ENCODE measurements around the gene MCF2L.

The MCF2L gene

GRCh38 chr13:113043931-113044330, 74.9 kb downstream of the MCF2L start:
- DNase-seq (ENCODE audit: low read depth in 1 of 2, low spot score in 1 of 2): no peak
- H3K4me3 ChIP-seq (replicated peaks; ENCODE audit: insufficient read depth, low read length): no peak overlapping the region
- H3K27ac ChIP-seq (replicated peaks): no peak overlapping the region
- no peak for TF ChIP-seq CTCF (IDR thresholded peaks at IDR 0.05; ENCODE audit: insufficient read depth, low read length)
- H3K27me3 ChIP-seq (ENCODE audit: insufficient read depth, poor library complexity, severe bottlenecking): peaks cover 11% of the 10 kb centered on the region

GRCh38 chr13:113044391-113045114, 75.5 kb downstream of the MCF2L start:
- peaks cover 6% of the 10 kb centered on the region for H3K27me3 ChIP-seq (ENCODE audit: insufficient read depth, poor library complexity, severe bottlenecking)
- no peak overlapping the region for H3K4me3 ChIP-seq (replicated peaks; ENCODE audit: insufficient read depth, low read length)
- no peak for DNase-seq (ENCODE audit: low read depth in 1 of 2, low spot score in 1 of 2)
- no peak overlapping the region for H3K27ac ChIP-seq (replicated peaks)
- TF ChIP-seq CTCF (IDR thresholded peaks at IDR 0.05; ENCODE audit: insufficient read depth, low read length) (no peak), REST (IDR thresholded peaks at IDR 0.05; ENCODE audit: insufficient replicate concordance, low read depth) (no peak), GABPA (IDR thresholded peaks at IDR 0.05; ENCODE audit: low read depth) (no peak), POLR2AphosphoS5 (IDR thresholded peaks at IDR 0.05; ENCODE audit: low read depth) (no peak), SPI1 (IDR thresholded peaks at IDR 0.05; ENCODE audit: borderline replicate concordance, low read depth) (no peak)

- TF ChIP-seq REST (IDR thresholded peaks at IDR 0.05; ENCODE audit: insufficient replicate concordance, low read depth) (no peak), SPI1 (IDR thresholded peaks at IDR 0.05; ENCODE audit: borderline replicate concordance, low read depth) (peak; percentile 51; the same call in 1 of the 2 replicates)
- no peak overlapping the region for H3K27ac ChIP-seq (replicated peaks)
- H3K27me3 ChIP-seq (ENCODE audit: insufficient read depth, poor library complexity, severe bottlenecking): peaks cover 6% of the 10 kb centered on the region
Measured at GRCh38 chr13:113045251-113046127, 76.5 kb downstream of the MCF2L start.

GRCh38 chr13:113046128-113046882, 77.3 kb downstream of the MCF2L start:
- Histone ChIP-seq H3K27me3 (ENCODE audit: insufficient read depth, poor library complexity, severe bottlenecking) (peaks cover 6% of the 10 kb centered on the region), H3K4me3 (replicated peaks; ENCODE audit: insufficient read depth, low read length) (no peak overlapping the region), H3K27ac (replicated peaks) (no peak overlapping the region)
- no peak for DNase-seq (ENCODE audit: low read depth in 1 of 2, low spot score in 1 of 2)
- TF ChIP-seq SPI1 (IDR thresholded peaks at IDR 0.05; ENCODE audit: borderline replicate concordance, low read depth) (no peak), POLR2AphosphoS5 (IDR thresholded peaks at IDR 0.05; ENCODE audit: low read depth) (no peak), REST (IDR thresholded peaks at IDR 0.05; ENCODE audit: insufficient replicate concordance, low read depth) (no peak), CTCF (IDR thresholded peaks at IDR 0.05; ENCODE audit: insufficient read depth, low read length) (no peak), GABPA (IDR thresholded peaks at IDR 0.05; ENCODE audit: low read depth) (no peak)

More at GRCh38 chr13:113045251-113046127, 76.5 kb downstream of the MCF2L start:
- no peak for DNase-seq (ENCODE audit: low read depth in 1 of 2, low spot score in 1 of 2)
- H3K4me3 ChIP-seq (replicated peaks; ENCODE audit: insufficient read depth, low read length): no peak overlapping the region

Measured in HL-60 (cell line).